Spleen (tissue), 11 donors: Measurements from ENCODE around the gene SMOC1. TPM values are rescaled to one million over a fixed set of nuclear protein-coding genes. Genes with fewer than 3 reads are reported as not detected.

ENCODE experiments used
- DNase-seq: peaks from one replicate; pipeline ENCODE4 v3.0.0-alpha.2; 2020
- H3K27ac ChIP-seq, 8 donors: fragments of 200-600 bp; sonication (generic) in 7 of 8; 1 replicate in 4 of 8; 2 replicates in 4 of 8; pipeline versions ENCODE4 v1.5.0 to v1.8.0; 2016 to 2021; ENCODE audit warnings: inconsistent platforms in 4 of 8, mild to moderate bottlenecking in 4 of 8, moderate library complexity in 1 of 8
- H3K27me3 ChIP-seq, 7 donors: fragments of 200-600 bp; sonication (generic) in 6 of 7; replicated peaks in 1 of 7; 1 replicate in 4 of 7; 2 replicates in 3 of 7; pipeline versions ENCODE4 v1.5.0 to v1.8.0; 2016 to 2021; ENCODE audit warnings: inconsistent platforms in 3 of 7, mild to moderate bottlenecking in 1 of 7
- H3K36me3 ChIP-seq, 6 donors: fragments of 200-600 bp; sonication (generic) in 5 of 6; 1 replicate in 4 of 6; 2 replicates in 2 of 6; pipeline versions ENCODE4 v1.5.0 to v1.8.0; 2016 to 2021; ENCODE audit warnings: inconsistent platforms in 2 of 6
- H3K4me1 ChIP-seq, 6 donors: fragments of 200-600 bp; sonication (generic) in 5 of 6; 1 replicate in 3 of 6; 2 replicates in 3 of 6; pipeline versions ENCODE4 v1.5.0 to v1.8.0; 2016 to 2021; ENCODE audit warnings: inconsistent platforms in 3 of 6
- H3K4me3 ChIP-seq, 8 donors: fragments of 200-600 bp; sonication (generic) in 7 of 8; 1 replicate in 4 of 8; 2 replicates in 4 of 8; pipeline versions ENCODE4 v1.5.0 to v1.8.0; 2016 to 2021; ENCODE audit warnings: inconsistent platforms in 4 of 8, mild to moderate bottlenecking in 4 of 8, moderate library complexity in 2 of 8
- H3K9me3 ChIP-seq, 8 donors: fragments of 200-600 bp; sonication (generic) in 7 of 8; 1 replicate in 4 of 8; 2 replicates in 4 of 8; pipeline versions ENCODE4 v1.5.0 to v1.8.0; 2016 to 2021; ENCODE audit warnings: inconsistent platforms in 4 of 8
- POLR2A ChIP-seq, 3 donors: fragments of 450-650 bp; IDR thresholded peaks; one replicate each; pipeline ENCODE4 v1.5.1; 2017; ENCODE audit warnings: antibody characterized with exemption in 3 of 3, mild to moderate bottlenecking in 1 of 3
- POLR2AphosphoS5 ChIP-seq, 3 donors: sonication (generic); formaldehyde crosslinking; IDR thresholded peaks; one replicate each; pipeline ENCODE4 v1.5.1; 2017; ENCODE audit warnings: antibody characterized with exemption in 3 of 3
- WGBS, 5 donors: extraction: QIAGEN DNeasy Blood & Tissue Kit in 3 of 5; methylation state at CpG; one replicate each; pipeline versions ENCODE4 v1.1.5 to v1.1.7; 2013 to 2018; 5-methylcytosine and 5-hydroxymethylcytosine counted together
- intact Hi-C: fragments of 100-400 bp; cut with DNase I; formaldehyde crosslinking; loops from one replicate; pipeline ENCODE4 v1.15.0; 2023; ENCODE audit warnings: low total_unique reads
- polyA plus RNA-seq, 3 donors: library from polyadenylated mRNA; stranded (reverse); fragments of 200-250 nt; gene quantifications; one replicate each; pipeline ENCODE4 v1.2.1, GENCODE V29; 2013
- total RNA-seq, 7 donors: library from RNA; depleted of rRNA in 3 of 7; stranded (reverse); fragments of >200 nt in 3 of 7; fragmentation: NEBNext Ultra II Directional in 4 of 7; extraction: Animal tissue kit (Norgen Biotek cat#: 25700) in 4 of 7; gene quantifications; one replicate each; pipeline versions ENCODE4 v1.1.0 to v1.2.1, GENCODE V29; 2016 to 2021
- TF ChIP-seq, protein P1 (sequence below), 11 experiments: fragments of 200-600 bp in 7 of 11; fragments of 450-650 bp in 4 of 11; sonication (generic) in 4 of 11; IDR thresholded peaks in 8 of 11; conservative IDR thresholded peaks in 3 of 11; 1 replicate in 7 of 11; 2 replicates in 4 of 11; pipeline versions ENCODE4 v1.4.0 to v1.8.0; 2016 to 2021; ENCODE audit warnings: antibody characterized with exemption in 11 of 11, inconsistent platforms in 4 of 11, mild to moderate bottlenecking in 1 of 11
- donor health status: healthy with polysubstance abuse.
- donor health status: DM: no; HTN: no; CAD: no; lungs with moderate emphysema.
- donor health status: DM: no; HTN: no; CAD: no.
- donor health status: Bipolar disorder and iron deficiency.
- donor health status: healthy.
- donor health status: DM: no; HTN: no; CAD: no.
- donor health status: DM: yes; HTN: yes; CAD: no.

SMOC1 gene
- total and polyA plus RNA-seq, 10 donors = 6.1 to 108 (median 29.6) TPM

DNA sequence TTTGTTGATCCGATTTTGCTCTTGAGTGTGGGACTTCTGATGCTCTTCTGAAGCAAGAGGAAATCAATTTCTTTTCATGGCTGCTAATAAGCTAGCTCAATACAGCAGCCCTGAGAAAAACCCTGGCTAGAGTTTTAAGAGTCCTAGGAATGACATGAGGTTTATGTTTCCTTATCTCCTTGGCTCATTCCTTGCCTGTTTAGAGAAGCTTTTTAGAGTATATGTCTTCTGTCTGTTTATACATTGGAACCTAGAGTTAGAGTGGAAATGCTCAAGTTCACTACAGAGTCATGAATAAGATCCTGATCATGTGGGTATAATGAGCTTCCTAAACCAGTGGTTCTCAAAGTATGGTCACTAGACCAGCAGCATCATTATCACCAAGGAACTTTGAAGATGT lies 34.5 kb downstream of the SMOC1 start:
- Histone ChIP-seq H3K4me1 (no peaks in the 10 kb centered on the region), H3K36me3 (no peaks in the 10 kb centered on the region), H3K4me3 (no peak overlapping the region), H3K27me3 (peaks cover 0 to 17% (median 0%) of the 10 kb centered on the region in 7 donors), H3K27ac (no peak overlapping the region), H3K9me3 (no peaks in the 10 kb centered on the region)
- 75 to 79% (median 76%) methylated on average over 1 of the region's 1 CpG for WGBS, 5 donors
- no peak for DNase-seq
- TF ChIP-seq POLR2AphosphoS5 (IDR thresholded peaks at IDR 0.05) = no peak
- TF ChIP-seq, protein P1, sequence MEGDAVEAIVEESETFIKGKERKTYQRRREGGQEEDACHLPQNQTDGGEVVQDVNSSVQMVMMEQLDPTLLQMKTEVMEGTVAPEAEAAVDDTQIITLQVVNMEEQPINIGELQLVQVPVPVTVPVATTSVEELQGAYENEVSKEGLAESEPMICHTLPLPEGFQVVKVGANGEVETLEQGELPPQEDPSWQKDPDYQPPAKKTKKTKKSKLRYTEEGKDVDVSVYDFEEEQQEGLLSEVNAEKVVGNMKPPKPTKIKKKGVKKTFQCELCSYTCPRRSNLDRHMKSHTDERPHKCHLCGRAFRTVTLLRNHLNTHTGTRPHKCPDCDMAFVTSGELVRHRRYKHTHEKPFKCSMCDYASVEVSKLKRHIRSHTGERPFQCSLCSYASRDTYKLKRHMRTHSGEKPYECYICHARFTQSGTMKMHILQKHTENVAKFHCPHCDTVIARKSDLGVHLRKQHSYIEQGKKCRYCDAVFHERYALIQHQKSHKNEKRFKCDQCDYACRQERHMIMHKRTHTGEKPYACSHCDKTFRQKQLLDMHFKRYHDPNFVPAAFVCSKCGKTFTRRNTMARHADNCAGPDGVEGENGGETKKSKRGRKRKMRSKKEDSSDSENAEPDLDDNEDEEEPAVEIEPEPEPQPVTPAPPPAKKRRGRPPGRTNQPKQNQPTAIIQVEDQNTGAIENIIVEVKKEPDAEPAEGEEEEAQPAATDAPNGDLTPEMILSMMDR (IDR thresholded peaks at IDR 0.05 in 8 of 11, conservative IDR thresholded peaks at IDR 0.05 in 3 of 11) = no peak
- no peak for TF ChIP-seq POLR2A (IDR thresholded peaks at IDR 0.05)
- intact Hi-C loops = no loop called here

DNA sequence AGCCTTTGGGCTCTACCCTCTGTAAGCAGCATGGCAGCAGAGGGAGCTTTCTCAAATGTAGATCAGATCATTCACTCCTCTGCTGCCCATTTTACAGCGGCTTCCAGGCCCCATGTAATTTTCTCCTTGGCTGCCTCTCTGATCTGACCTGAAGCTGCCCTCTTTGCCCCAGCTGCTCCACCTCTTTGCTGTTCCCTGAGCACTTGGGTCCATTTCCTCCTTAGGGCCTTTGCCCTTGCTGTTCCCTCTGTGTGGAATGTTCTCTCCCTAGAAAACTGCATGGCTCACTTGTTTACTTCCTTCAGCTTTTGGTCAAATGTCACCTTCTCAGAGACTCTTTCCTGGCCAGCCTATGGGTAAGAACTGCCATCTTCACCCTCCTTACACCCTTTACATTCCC lies 37.2 kb downstream of the SMOC1 start:
- 73 to 92% (median 82%) methylated on average over 1 of the region's 1 CpG for WGBS, 5 donors
- no peaks in the 10 kb centered on the region for H3K9me3 ChIP-seq
- DNase-seq = no peak
- no peak overlapping the region for H3K27ac ChIP-seq
- H3K36me3 ChIP-seq = no peaks in the 10 kb centered on the region
- TF ChIP-seq, protein P1 (IDR thresholded peaks at IDR 0.05 in 8 of 11, conservative IDR thresholded peaks at IDR 0.05 in 3 of 11) = no peak
- TF ChIP-seq POLR2A (IDR thresholded peaks at IDR 0.05) = no peak
- no peak for TF ChIP-seq POLR2AphosphoS5 (IDR thresholded peaks at IDR 0.05)
- intact Hi-C loops = no loop called here
- H3K4me3 ChIP-seq = no peak overlapping the region
- peaks cover 0 to 17% (median 0%) of the 10 kb centered on the region in 7 donors for H3K27me3 ChIP-seq
- H3K4me1 ChIP-seq = no peaks in the 10 kb centered on the region

DNA sequence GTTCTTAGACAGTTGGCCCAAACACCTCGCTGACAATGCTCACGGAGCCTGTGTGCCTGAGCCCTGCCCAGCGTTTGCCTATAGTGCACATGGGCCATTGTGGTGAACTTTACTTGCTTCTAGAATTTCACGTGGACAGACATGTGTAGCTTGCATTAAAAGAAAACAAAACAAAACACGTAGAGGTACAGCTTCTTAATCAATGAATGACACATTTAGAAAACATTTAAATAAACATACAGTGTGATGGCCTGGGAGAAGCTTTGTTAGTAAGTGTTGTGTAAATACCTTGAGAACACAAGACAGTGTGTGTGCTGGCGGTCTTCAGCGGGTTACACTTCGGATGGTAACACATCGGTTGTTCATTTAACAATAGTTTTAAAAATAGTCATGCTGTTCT lies 38.1 kb downstream of the SMOC1 start:
- DNase-seq = no peak
- H3K4me1 ChIP-seq = no peaks in the 10 kb centered on the region
- H3K4me3 ChIP-seq = no peak overlapping the region
- peaks cover 0 to 17% (median 0%) of the 10 kb centered on the region in 7 donors for H3K27me3 ChIP-seq
- no peak for TF ChIP-seq POLR2AphosphoS5 (IDR thresholded peaks at IDR 0.05)
- TF ChIP-seq, protein P1 (IDR thresholded peaks at IDR 0.05 in 8 of 11, conservative IDR thresholded peaks at IDR 0.05 in 3 of 11) = no peak
- no peak for TF ChIP-seq POLR2A (IDR thresholded peaks at IDR 0.05)
- no peaks in the 10 kb centered on the region for H3K36me3 ChIP-seq
- 78 to 90% (median 86%) methylated on average over 9 of the region's 9 CpGs for WGBS, 5 donors
- no peaks in the 10 kb centered on the region for H3K9me3 ChIP-seq
- H3K27ac ChIP-seq = no peak overlapping the region
- intact Hi-C loops = no loop called here

DNA sequence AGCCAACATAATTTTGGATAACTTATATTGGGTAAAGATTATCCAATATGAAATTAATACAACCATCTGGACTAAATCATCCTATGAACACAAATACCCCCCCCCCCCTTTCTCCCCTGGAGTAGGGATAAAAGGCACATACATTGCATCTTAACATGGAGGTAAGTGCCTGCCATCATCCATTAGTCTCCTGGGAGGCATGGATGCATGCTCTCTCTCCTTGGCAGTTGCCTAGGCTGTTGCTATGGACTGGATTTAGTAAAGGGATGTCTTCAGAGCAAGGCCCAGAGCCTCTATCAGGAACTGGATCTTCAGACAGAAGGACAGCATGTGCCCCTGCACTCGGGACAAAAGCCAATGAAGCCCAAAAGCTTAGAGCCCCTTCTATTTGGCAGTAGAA lies 40.6 kb downstream of the SMOC1 start:
- no peak for DNase-seq
- WGBS, 5 donors = 61 to 86% (median 68%) methylated on average over 1 of the region's 1 CpG
- Histone ChIP-seq H3K4me1 (no peaks in the 10 kb centered on the region), H3K36me3 (no peaks in the 10 kb centered on the region), H3K27ac (no peak overlapping the region), H3K9me3 (no peaks in the 10 kb centered on the region), H3K27me3 (peaks cover 0 to 17% (median 0%) of the 10 kb centered on the region in 7 donors), H3K4me3 (no peak overlapping the region)
- TF ChIP-seq POLR2A (IDR thresholded peaks at IDR 0.05) (no peak), POLR2AphosphoS5 (IDR thresholded peaks at IDR 0.05) (no peak)
- TF ChIP-seq, protein P1 (IDR thresholded peaks at IDR 0.05 in 8 of 11, conservative IDR thresholded peaks at IDR 0.05 in 3 of 11) = no peak
- intact Hi-C loops = no loop called here
